CD14-positive monocyte (primary cell): ENCODE results near the gene FGF5. TPM values are rescaled to one million over a fixed set of nuclear protein-coding genes. Genes with fewer than 3 reads are reported as not detected.

Experiments used
- DNase-seq, 3 donors: peaks; one replicate each; pipeline ENCODE4 v3.0.0-alpha.2; 2011 to 2022
- H2AFZ ChIP-seq: 2 replicates; pipeline ENCODE4 v1.6.0; 2012; ENCODE audit warnings: mild to moderate bottlenecking, low read depth, low read length, inconsistent platforms; ENCODE audit not compliant: insufficient read depth, poor library complexity, severe bottlenecking
- H3K27ac ChIP-seq, 2 donors: 1 replicate in 1 of 2; 2 replicates in 1 of 2; pipeline ENCODE4 v1.5.1; 2012 to 2013; ENCODE audit warnings: low read length in 2 of 2, control low read depth in 1 of 2, inconsistent platforms in 1 of 2, low read depth in 1 of 2, mild to moderate bottlenecking in 1 of 2
- H3K27me3 ChIP-seq, 2 donors: one replicate each; pipeline versions ENCODE4 v1.6.0 to v1.6.1; 2011 to 2013; ENCODE audit warnings: low read length in 2 of 2; ENCODE audit not compliant: control insufficient read depth in 2 of 2, insufficient read depth in 2 of 2
- H3K36me3 ChIP-seq, 2 donors: replicated peaks in 1 of 2; 1 replicate in 1 of 2; 2 replicates in 1 of 2; pipeline versions ENCODE4 v1.5.1 to v1.6.1; 2012 to 2013; ENCODE audit warnings: low read length in 2 of 2, control low read depth in 1 of 2, inconsistent platforms in 1 of 2, mild to moderate bottlenecking in 1 of 2; ENCODE audit not compliant: insufficient read depth in 2 of 2, control insufficient read depth in 1 of 2
- H3K4me1 ChIP-seq, 2 donors: 1 replicate in 1 of 2; 2 replicates in 1 of 2; pipeline versions ENCODE4 v1.5.1 to v1.6.1; 2012 to 2013; ENCODE audit warnings: low read length in 2 of 2, control low read depth in 1 of 2, inconsistent platforms in 1 of 2, mild to moderate bottlenecking in 1 of 2, moderate library complexity in 1 of 2; ENCODE audit not compliant: insufficient read depth in 2 of 2, control insufficient read depth in 1 of 2
- H3K4me2 ChIP-seq: replicated peaks from 2 replicates; pipeline ENCODE3; 2012; ENCODE audit warnings: low read length, moderate library complexity, mild to moderate bottlenecking; ENCODE audit not compliant: poor library complexity, severe bottlenecking; ENCODE audit errors: extremely low read depth
- H3K4me3 ChIP-seq, 3 experiments: fragments of 200-600 bp in 1 of 3; sonication (generic) in 1 of 3; replicated peaks in 1 of 3; 1 replicate in 2 of 3; 2 replicates in 1 of 3; pipeline ENCODE4 v1.5.1; 2011 to 2013; ENCODE audit warnings: low read length in 3 of 3, mild to moderate bottlenecking in 3 of 3, control low read depth in 2 of 3, low read depth in 2 of 3, inconsistent platforms in 1 of 3, moderate library complexity in 1 of 3
- H3K79me2 ChIP-seq: 2 replicates; pipeline ENCODE4 v1.6.0; 2012; ENCODE audit warnings: mild to moderate bottlenecking, control low read depth, inconsistent platforms, low read length, moderate library complexity; ENCODE audit not compliant: insufficient read depth
- H3K9ac ChIP-seq: 2 replicates; pipeline ENCODE4 v1.6.0; 2017; ENCODE audit warnings: low read length, mild to moderate bottlenecking; ENCODE audit not compliant: insufficient read depth, poor library complexity, severe bottlenecking
- H3K9me3 ChIP-seq, 2 donors: replicated peaks in 1 of 2; 1 replicate in 1 of 2; 2 replicates in 1 of 2; pipeline versions ENCODE4 v1.5.1 to v1.6.1; 2012 to 2013; ENCODE audit warnings: low read length in 2 of 2, control low read depth in 1 of 2; ENCODE audit not compliant: control insufficient read depth in 1 of 2, insufficient read depth in 1 of 2
- H4K20me1 ChIP-seq: 2 replicates; pipeline ENCODE4 v1.6.0; 2012; ENCODE audit warnings: mild to moderate bottlenecking, low read length, control low read depth, moderate library complexity; ENCODE audit not compliant: insufficient read depth
- H3K27ac Mint-ChIP-seq, 7 donors: one replicate each; pipeline ENCODE4 v1.8.0; 2020; ENCODE audit warnings: mild to moderate bottlenecking in 7 of 7, mixed read lengths in 7 of 7, moderate library complexity in 6 of 7, inconsistent platforms in 2 of 7
- H3K27me3 Mint-ChIP-seq, 3 donors: one replicate each; pipeline ENCODE4 v1.8.0; 2021 to 2022; ENCODE audit warnings: low read depth in 3 of 3, mild to moderate bottlenecking in 3 of 3, mixed read lengths in 3 of 3, moderate library complexity in 3 of 3, inconsistent platforms in 1 of 3
- H3K36me3 Mint-ChIP-seq, 2 donors: one replicate each; pipeline ENCODE4 v1.8.0; 2020; ENCODE audit warnings: mixed read lengths in 2 of 2, inconsistent platforms in 1 of 2, mild to moderate bottlenecking in 1 of 2
- H3K4me1 Mint-ChIP-seq: one replicate; pipeline ENCODE4 v1.8.0; 2020; ENCODE audit warnings: mild to moderate bottlenecking, mixed read lengths
- H3K4me3 Mint-ChIP-seq, 2 donors: one replicate each; pipeline ENCODE4 v1.8.0; 2020; ENCODE audit warnings: mild to moderate bottlenecking in 2 of 2, mixed read lengths in 2 of 2, moderate library complexity in 1 of 2
- H3K9me3 Mint-ChIP-seq, 7 donors: one replicate each; pipeline ENCODE4 v1.8.0; 2020 to 2022; ENCODE audit warnings: mixed read lengths in 7 of 7, mild to moderate bottlenecking in 6 of 7, moderate library complexity in 6 of 7, inconsistent platforms in 2 of 7
- WGBS: methylation state at CpG from one replicate; pipeline ENCODE4 v1.1.5; 2013; ENCODE audit warnings: missing lambda C conversion rate; ENCODE audit not compliant: insufficient coverage; 5-methylcytosine and 5-hydroxymethylcytosine counted together
- intact Hi-C, 2 donors: fragments of 100-400 bp; cut with micrococcal nuclease; formaldehyde crosslinking; loops; one replicate each; pipeline versions ENCODE4 v1.15.0 to v1.15.1; 2023
- polyA plus RNA-seq, 3 donors: library from polyadenylated mRNA; depleted of rRNA in 1 of 3; unstranded in 2 of 3; stranded (reverse) in 1 of 3; fragments of 300-500 nt in 2 of 3; fragments of >200 nt in 1 of 3; fragmentation: Illumina TruSeq in 2 of 3; gene quantifications; 1 replicate in 2 of 3; 2 replicates in 1 of 3; pipeline ENCODE4 v1.2.3, GENCODE V29; 2012 to 2021
- TF ChIP-seq, protein P1 (sequence below): fragments of 200-600 bp; IDR thresholded peaks from one replicate; pipeline ENCODE4 v1.8.0; 2022; ENCODE audit warnings: antibody characterized with exemption, mild to moderate bottlenecking

The FGF5 gene
- polyA plus RNA-seq, 3 donors, result not detected

DNA sequence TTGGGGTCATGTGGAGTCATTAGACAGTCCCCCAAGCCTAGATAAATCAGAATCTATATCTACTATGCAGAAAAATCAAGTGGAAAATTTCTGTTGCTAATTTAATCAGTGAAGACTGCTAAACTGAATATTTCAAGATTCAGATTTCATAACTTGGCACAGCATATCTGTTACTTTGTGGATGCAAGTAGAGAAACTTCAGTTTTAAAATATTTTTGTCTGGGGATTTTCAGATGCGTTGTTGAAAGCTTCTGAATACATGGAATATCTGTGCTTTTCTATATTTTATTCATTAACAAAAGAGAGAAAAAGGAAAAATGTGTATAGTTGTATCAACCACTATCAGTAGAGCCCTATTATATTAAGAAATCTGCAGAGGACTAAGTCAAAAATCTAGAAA is 4.4 kb downstream of the FGF5 start:
- no peaks in the 10 kb centered on the region for H3K79me2 ChIP-seq
- no peak overlapping the region for H3K27ac ChIP-seq
- no CpG with 5 or more reads among the region's 1 CpG for WGBS
- TF ChIP-seq, protein P1, sequence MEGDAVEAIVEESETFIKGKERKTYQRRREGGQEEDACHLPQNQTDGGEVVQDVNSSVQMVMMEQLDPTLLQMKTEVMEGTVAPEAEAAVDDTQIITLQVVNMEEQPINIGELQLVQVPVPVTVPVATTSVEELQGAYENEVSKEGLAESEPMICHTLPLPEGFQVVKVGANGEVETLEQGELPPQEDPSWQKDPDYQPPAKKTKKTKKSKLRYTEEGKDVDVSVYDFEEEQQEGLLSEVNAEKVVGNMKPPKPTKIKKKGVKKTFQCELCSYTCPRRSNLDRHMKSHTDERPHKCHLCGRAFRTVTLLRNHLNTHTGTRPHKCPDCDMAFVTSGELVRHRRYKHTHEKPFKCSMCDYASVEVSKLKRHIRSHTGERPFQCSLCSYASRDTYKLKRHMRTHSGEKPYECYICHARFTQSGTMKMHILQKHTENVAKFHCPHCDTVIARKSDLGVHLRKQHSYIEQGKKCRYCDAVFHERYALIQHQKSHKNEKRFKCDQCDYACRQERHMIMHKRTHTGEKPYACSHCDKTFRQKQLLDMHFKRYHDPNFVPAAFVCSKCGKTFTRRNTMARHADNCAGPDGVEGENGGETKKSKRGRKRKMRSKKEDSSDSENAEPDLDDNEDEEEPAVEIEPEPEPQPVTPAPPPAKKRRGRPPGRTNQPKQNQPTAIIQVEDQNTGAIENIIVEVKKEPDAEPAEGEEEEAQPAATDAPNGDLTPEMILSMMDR, result no peak
- Mint-ChIP-seq H3K27ac (no peak overlapping the region), H3K36me3 (peaks cover 0 to 1% of the 10 kb centered on the region in 2 donors), H3K4me3 (no peak overlapping the region), H3K27me3 (peaks cover 43 to 54% (median 52%) of the 10 kb centered on the region in 3 donors), H3K4me1 (peaks cover 17% of the 10 kb centered on the region), H3K9me3 (peaks cover 0 to 11% (median 3%) of the 10 kb centered on the region in 7 donors)
- H3K9ac ChIP-seq, result no peak overlapping the region
- H3K9me3 ChIP-seq, result peaks cover 2 to 30% of the 10 kb centered on the region in 2 donors
- no peaks in the 10 kb centered on the region for H3K36me3 ChIP-seq
- no peaks in the 10 kb centered on the region for H4K20me1 ChIP-seq
- no peak for DNase-seq
- peaks cover 41 to 71% of the 10 kb centered on the region in 2 donors for H3K27me3 ChIP-seq
- no peak overlapping the region for H2AFZ ChIP-seq
- H3K4me2 ChIP-seq, result no peak overlapping the region
- intact Hi-C loops, result no loop called here
- H3K4me3 ChIP-seq, result no peak overlapping the region
- H3K4me1 ChIP-seq, result peaks cover 5 to 11% of the 10 kb centered on the region in 2 donors

GRCh38 chr4:80271801-80272200 is 5.3 kb downstream of the FGF5 start:
- no peak for DNase-seq
- Histone ChIP-seq H3K36me3 (no peaks in the 10 kb centered on the region), H3K9ac (no peak overlapping the region), H3K27me3 (peaks cover 31 to 61% of the 10 kb centered on the region in 2 donors), H3K79me2 (no peaks in the 10 kb centered on the region), H3K4me1 (peaks cover 0 to 2% of the 10 kb centered on the region in 2 donors), H3K4me3 (no peak overlapping the region), H4K20me1 (no peaks in the 10 kb centered on the region), H3K27ac (no peak overlapping the region), H3K9me3 (peaks cover 0 to 21% of the 10 kb centered on the region in 2 donors), H3K4me2 (no peak overlapping the region), H2AFZ (no peak overlapping the region)
- Mint-ChIP-seq H3K27ac (no peak overlapping the region), H3K9me3 (peaks cover 0 to 7% (median 0%) of the 10 kb centered on the region in 7 donors), H3K27me3 (peaks cover 34 to 44% (median 43%) of the 10 kb centered on the region in 3 donors), H3K36me3 (no peaks in the 10 kb centered on the region), H3K4me1 (peaks cover 7% of the 10 kb centered on the region), H3K4me3 (no peak overlapping the region)
- TF ChIP-seq, protein P1, result no peak
- WGBS, result 86% methylated on average over 1 of the region's 3 CpGs
- intact Hi-C loops, result no loop called here
